AG09319 (cell line): ENCODE results near the gene SERPINA1.

ENCODE experiments used
- DNase-seq: peaks from one replicate; pipeline ENCODE4 v3.0.0-alpha.2; 2010; ENCODE audit warnings: low read depth; ENCODE audit errors: extremely low read depth
- TF ChIP-seq, protein P1 (sequence below): IDR thresholded peaks from 2 replicates; pipeline ENCODE4 v1.5.1; 2011; ENCODE audit warnings: low read depth, mild to moderate bottlenecking, inconsistent platforms, low read length, moderate library complexity

SERPINA1 gene

DNA sequence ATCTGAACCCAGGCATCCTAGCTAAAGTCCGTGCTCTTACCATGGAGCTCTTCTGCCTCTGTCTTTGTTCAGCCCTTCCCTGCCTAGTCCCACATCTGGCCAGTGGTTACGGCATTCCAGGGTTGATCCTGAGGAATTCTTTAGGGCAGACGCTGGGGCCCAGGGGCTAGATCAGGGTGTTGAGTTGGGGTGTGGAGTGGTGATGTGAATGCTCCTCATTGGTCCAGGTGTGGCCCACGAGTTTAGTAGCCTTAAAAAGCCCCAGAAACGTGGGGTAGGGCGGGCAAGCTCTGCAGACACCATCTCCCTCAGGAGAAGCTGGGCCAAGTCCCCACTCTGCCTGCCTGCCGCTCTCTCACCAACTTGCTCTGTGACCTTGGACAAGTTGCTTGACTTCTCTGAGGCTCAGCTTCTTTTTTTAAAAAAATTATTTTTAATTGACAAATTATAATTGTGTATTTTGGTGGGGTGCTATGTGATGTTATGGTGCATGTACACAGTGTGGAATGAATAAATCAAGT, 56.3 kb downstream of the SERPINA1 start:
- no peak for DNase-seq
- TF ChIP-seq, protein P1, sequence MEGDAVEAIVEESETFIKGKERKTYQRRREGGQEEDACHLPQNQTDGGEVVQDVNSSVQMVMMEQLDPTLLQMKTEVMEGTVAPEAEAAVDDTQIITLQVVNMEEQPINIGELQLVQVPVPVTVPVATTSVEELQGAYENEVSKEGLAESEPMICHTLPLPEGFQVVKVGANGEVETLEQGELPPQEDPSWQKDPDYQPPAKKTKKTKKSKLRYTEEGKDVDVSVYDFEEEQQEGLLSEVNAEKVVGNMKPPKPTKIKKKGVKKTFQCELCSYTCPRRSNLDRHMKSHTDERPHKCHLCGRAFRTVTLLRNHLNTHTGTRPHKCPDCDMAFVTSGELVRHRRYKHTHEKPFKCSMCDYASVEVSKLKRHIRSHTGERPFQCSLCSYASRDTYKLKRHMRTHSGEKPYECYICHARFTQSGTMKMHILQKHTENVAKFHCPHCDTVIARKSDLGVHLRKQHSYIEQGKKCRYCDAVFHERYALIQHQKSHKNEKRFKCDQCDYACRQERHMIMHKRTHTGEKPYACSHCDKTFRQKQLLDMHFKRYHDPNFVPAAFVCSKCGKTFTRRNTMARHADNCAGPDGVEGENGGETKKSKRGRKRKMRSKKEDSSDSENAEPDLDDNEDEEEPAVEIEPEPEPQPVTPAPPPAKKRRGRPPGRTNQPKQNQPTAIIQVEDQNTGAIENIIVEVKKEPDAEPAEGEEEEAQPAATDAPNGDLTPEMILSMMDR, result no peak

DNA sequence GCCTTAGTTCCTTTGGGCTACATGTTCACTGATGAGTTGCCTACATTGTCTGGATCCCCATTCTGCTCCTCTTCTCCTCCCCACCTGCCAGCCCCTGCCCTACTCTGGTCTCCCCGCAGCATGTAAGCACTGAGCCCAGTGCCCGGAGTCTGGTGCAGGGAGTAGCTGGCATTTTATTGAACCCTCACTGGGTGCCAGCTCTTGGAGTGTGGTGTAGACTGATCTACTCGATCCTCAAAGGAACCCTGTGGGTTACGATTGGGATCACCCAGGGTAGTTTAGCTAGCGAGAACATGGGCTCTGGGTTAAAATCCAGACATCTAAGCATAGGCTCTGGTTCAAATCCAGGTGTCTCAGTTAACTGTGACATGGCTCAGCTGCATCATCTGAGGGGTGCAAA, 56.9 kb downstream of the SERPINA1 start:
- no peak for DNase-seq
- TF ChIP-seq, protein P1, result no peak

DNA sequence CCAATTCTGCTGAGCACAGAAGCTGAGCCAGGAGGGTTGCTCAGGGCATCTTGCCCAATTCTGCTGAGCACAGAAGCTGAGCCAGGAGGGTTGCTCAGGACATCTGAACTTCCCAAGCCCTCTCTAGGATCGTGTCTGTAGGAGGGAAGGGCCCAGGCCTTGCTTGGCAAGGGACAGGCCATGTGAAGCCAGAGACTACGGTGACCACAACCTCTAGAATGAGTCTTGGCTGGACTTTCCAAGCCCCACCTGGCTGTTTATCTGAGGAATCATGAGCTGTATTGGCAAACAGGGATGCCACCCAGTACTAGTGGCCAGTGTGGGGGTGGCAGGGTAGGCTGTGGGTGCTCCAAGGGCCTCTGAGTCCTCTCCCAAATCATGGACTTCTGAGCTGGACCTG, 57.5 kb downstream of the SERPINA1 start:
- TF ChIP-seq, protein P1, result no peak
- DNase-seq, result no peak

DNA sequence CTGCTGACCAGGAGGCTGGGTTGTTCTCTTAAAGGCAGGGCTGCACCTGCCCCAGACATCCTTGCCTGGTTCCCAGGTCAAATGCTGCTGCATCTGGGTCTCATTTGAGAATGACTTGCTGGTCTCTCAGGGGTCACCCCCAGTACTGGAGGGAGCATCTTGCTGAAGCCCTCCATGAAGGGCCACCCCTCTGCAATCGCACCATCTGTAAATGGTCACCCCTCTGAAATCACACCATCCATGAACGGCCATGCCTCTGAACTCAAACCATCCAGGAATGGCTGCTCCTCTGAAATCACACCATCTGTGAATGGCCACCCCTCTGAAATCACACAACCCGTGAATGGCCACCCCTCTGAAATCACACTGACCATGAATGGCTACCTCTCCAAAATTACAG, 58.0 kb downstream of the SERPINA1 start:
- TF ChIP-seq, protein P1, result no peak
- DNase-seq, result no peak

DNA sequence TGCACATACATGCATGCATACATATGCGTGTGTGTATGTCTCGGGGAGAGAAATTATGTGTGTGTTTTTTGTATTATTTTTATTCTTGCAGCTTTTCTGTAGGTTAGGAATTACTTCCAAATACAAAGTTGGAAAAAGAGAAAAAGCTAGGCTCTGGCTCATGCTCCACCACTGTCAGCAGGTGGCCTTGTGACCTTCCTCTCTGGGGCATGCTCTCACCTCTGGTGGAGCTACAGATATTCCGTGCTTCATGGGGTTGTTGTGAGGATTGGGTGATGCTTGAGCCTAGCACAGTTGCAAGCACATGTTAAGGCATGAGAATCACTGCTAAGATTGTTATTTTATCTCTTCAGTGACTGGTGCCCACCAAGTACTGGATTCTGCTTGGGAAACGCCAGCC, 58.5 kb downstream of the SERPINA1 start:
- no peak for DNase-seq

DNA sequence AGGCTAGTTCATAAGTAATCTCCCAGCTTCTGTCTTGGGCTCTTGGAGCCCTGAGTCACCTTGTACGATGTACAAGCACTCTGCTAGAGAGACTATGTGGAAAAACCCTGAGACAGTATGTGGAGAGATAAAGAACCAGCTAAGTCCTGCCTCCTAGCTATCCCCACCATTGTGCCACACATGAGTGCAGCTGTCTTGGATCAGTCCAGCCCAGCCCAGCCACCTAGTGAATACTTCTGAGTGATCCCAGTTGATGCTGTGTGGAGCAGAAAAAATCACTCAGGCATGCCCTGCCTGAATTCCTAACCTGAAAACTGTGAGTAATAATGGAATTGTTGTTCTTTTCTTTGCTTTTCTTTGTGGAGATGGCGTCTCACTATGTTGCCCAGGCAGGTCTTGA, 60.2 kb downstream of the SERPINA1 start:
- TF ChIP-seq, protein P1, result no peak

More for the DNA sequence above, 58.5 kb downstream of the SERPINA1 start:
- TF ChIP-seq, protein P1, result no peak

More for the DNA sequence above, 60.2 kb downstream of the SERPINA1 start:
- no peak for DNase-seq
